ENCODE data around the gene DHRS3.

DHRS3 gene

GRCh38 chr1:12537294-12537693 lies 80.7 kb downstream of the DHRS3 start:
- H3K9me3 ChIP-seq (ENCODE audit: control insufficient read depth in 2 of 2, low read length in 2 of 2) = peaks cover 0 to 2% of the 10 kb centered on the region in 2 donors
- no peak overlapping the region for H3K9ac ChIP-seq (ENCODE audit: low read length in 2 of 2)
- no peaks in the 10 kb centered on the region for H3K27me3 ChIP-seq (ENCODE audit: control insufficient read depth in 1 of 2, insufficient read depth in 2 of 2, low read length in 2 of 2)
- H3K27ac ChIP-seq (ENCODE audit: low read length) = no peak overlapping the region
- no peaks in the 10 kb centered on the region for H3K36me3 ChIP-seq (ENCODE audit: control insufficient read depth in 2 of 2, insufficient read depth in 2 of 2, low read length in 2 of 2)
- H3K4me3 ChIP-seq (ENCODE audit: low read length in 2 of 2) = no peak overlapping the region
- H3K4me1 ChIP-seq (ENCODE audit: control insufficient read depth, insufficient read depth, low read length) = peaks cover 23% of the 10 kb centered on the region

- Histone ChIP-seq H3K4me1 (ENCODE audit: control insufficient read depth, insufficient read depth, low read length) (peaks cover 18% of the 10 kb centered on the region), H3K27me3 (ENCODE audit: control insufficient read depth in 1 of 2, insufficient read depth in 2 of 2, low read length in 2 of 2) (no peaks in the 10 kb centered on the region), H3K9me3 (ENCODE audit: control insufficient read depth in 2 of 2, low read length in 2 of 2) (peaks cover 0 to 2% of the 10 kb centered on the region in 2 donors), H3K9ac (ENCODE audit: low read length in 2 of 2) (no peak overlapping the region), H3K27ac (ENCODE audit: low read length) (no peak overlapping the region), H3K4me3 (ENCODE audit: low read length in 2 of 2) (no peak overlapping the region), H3K36me3 (ENCODE audit: control insufficient read depth in 2 of 2, insufficient read depth in 2 of 2, low read length in 2 of 2) (no peaks in the 10 kb centered on the region)
These were observed 81.9 kb downstream of the DHRS3 start for GRCh38 chr1:12536023-12536639.

- Histone ChIP-seq H3K4me1 (ENCODE audit: control insufficient read depth, insufficient read depth, low read length) (peaks cover 7% of the 10 kb centered on the region), H3K9ac (ENCODE audit: low read length in 2 of 2) (no peak overlapping the region), H3K36me3 (ENCODE audit: control insufficient read depth in 2 of 2, insufficient read depth in 2 of 2, low read length in 2 of 2) (no peaks in the 10 kb centered on the region), H3K4me3 (ENCODE audit: low read length in 2 of 2) (no peak overlapping the region), H3K27me3 (ENCODE audit: control insufficient read depth in 1 of 2, insufficient read depth in 2 of 2, low read length in 2 of 2) (no peaks in the 10 kb centered on the region), H3K9me3 (ENCODE audit: control insufficient read depth in 2 of 2, low read length in 2 of 2) (peaks cover 0 to 2% of the 10 kb centered on the region in 2 donors), H3K27ac (ENCODE audit: low read length) (no peak overlapping the region)
These were observed 85.3 kb downstream of the DHRS3 start for GRCh38 chr1:12532405-12533315.

- Histone ChIP-seq H3K4me3 (ENCODE audit: low read length in 2 of 2) (no peak overlapping the region), H3K27ac (ENCODE audit: low read length) (no peak overlapping the region), H3K36me3 (ENCODE audit: control insufficient read depth in 2 of 2, insufficient read depth in 2 of 2, low read length in 2 of 2) (no peaks in the 10 kb centered on the region), H3K9ac (ENCODE audit: low read length in 2 of 2) (no peak overlapping the region), H3K4me1 (ENCODE audit: control insufficient read depth, insufficient read depth, low read length) (peaks cover 7% of the 10 kb centered on the region), H3K9me3 (ENCODE audit: control insufficient read depth in 2 of 2, low read length in 2 of 2) (no peaks in the 10 kb centered on the region), H3K27me3 (ENCODE audit: control insufficient read depth in 1 of 2, insufficient read depth in 2 of 2, low read length in 2 of 2) (no peaks in the 10 kb centered on the region)
These were observed 86.9 kb downstream of the DHRS3 start for GRCh38 chr1:12531179-12531499.

GRCh38 chr1:12530462-12531178 lies 87.4 kb downstream of the DHRS3 start:
- Histone ChIP-seq H3K27me3 (ENCODE audit: control insufficient read depth in 1 of 2, insufficient read depth in 2 of 2, low read length in 2 of 2) (no peaks in the 10 kb centered on the region), H3K27ac (ENCODE audit: low read length) (no peak overlapping the region), H3K4me1 (ENCODE audit: control insufficient read depth, insufficient read depth, low read length) (peaks cover 7% of the 10 kb centered on the region), H3K9me3 (ENCODE audit: control insufficient read depth in 2 of 2, low read length in 2 of 2) (no peaks in the 10 kb centered on the region), H3K9ac (ENCODE audit: low read length in 2 of 2) (no peak overlapping the region), H3K36me3 (ENCODE audit: control insufficient read depth in 2 of 2, insufficient read depth in 2 of 2, low read length in 2 of 2) (no peaks in the 10 kb centered on the region), H3K4me3 (ENCODE audit: low read length in 2 of 2) (no peak overlapping the region)

- Histone ChIP-seq H3K9ac (ENCODE audit: low read length in 2 of 2) (no peak overlapping the region), H3K9me3 (ENCODE audit: control insufficient read depth in 2 of 2, low read length in 2 of 2) (no peaks in the 10 kb centered on the region), H3K4me3 (ENCODE audit: low read length in 2 of 2) (no peak overlapping the region), H3K4me1 (ENCODE audit: control insufficient read depth, insufficient read depth, low read length) (peaks cover 7% of the 10 kb centered on the region), H3K36me3 (ENCODE audit: control insufficient read depth in 2 of 2, insufficient read depth in 2 of 2, low read length in 2 of 2) (no peaks in the 10 kb centered on the region), H3K27ac (ENCODE audit: low read length) (no peak overlapping the region), H3K27me3 (ENCODE audit: control insufficient read depth in 1 of 2, insufficient read depth in 2 of 2, low read length in 2 of 2) (no peaks in the 10 kb centered on the region)
These were observed 88.3 kb downstream of the DHRS3 start for GRCh38 chr1:12529640-12530174.

GRCh38 chr1:12528021-12528852 lies 89.8 kb downstream of the DHRS3 start:
- no peak overlapping the region for H3K4me3 ChIP-seq (ENCODE audit: low read length in 2 of 2)
- no peaks in the 10 kb centered on the region for H3K9me3 ChIP-seq (ENCODE audit: control insufficient read depth in 2 of 2, low read length in 2 of 2)
- H3K9ac ChIP-seq (ENCODE audit: low read length in 2 of 2) = no peak overlapping the region
- no peaks in the 10 kb centered on the region for H3K36me3 ChIP-seq (ENCODE audit: control insufficient read depth in 2 of 2, insufficient read depth in 2 of 2, low read length in 2 of 2)
- peaks cover 7% of the 10 kb centered on the region for H3K4me1 ChIP-seq (ENCODE audit: control insufficient read depth, insufficient read depth, low read length)
- H3K27me3 ChIP-seq (ENCODE audit: control insufficient read depth in 1 of 2, insufficient read depth in 2 of 2, low read length in 2 of 2) = no peaks in the 10 kb centered on the region
- H3K27ac ChIP-seq (ENCODE audit: low read length) = no peak overlapping the region

GRCh38 chr1:12527564-12527963 lies 90.4 kb downstream of the DHRS3 start:
- Histone ChIP-seq H3K27ac (ENCODE audit: low read length) (no peak overlapping the region), H3K9ac (ENCODE audit: low read length in 2 of 2) (no peak overlapping the region)

GRCh38 chr1:12525311-12526181 lies 92.5 kb downstream of the DHRS3 start:
- no peak overlapping the region for H3K9ac ChIP-seq (ENCODE audit: low read length in 2 of 2)
- no peak overlapping the region for H3K27ac ChIP-seq (ENCODE audit: low read length)
- H3K4me1 ChIP-seq (ENCODE audit: control insufficient read depth, insufficient read depth, low read length) = peaks cover 7% of the 10 kb centered on the region
- H3K9me3 ChIP-seq (ENCODE audit: control insufficient read depth in 2 of 2, low read length in 2 of 2) = no peaks in the 10 kb centered on the region
- H3K36me3 ChIP-seq (ENCODE audit: control insufficient read depth in 2 of 2, insufficient read depth in 2 of 2, low read length in 2 of 2) = no peaks in the 10 kb centered on the region
- no peaks in the 10 kb centered on the region for H3K27me3 ChIP-seq (ENCODE audit: control insufficient read depth in 1 of 2, insufficient read depth in 2 of 2, low read length in 2 of 2)
- no peak overlapping the region for H3K4me3 ChIP-seq (ENCODE audit: low read length in 2 of 2)

More at GRCh38 chr1:12527564-12527963, 90.4 kb downstream of the DHRS3 start:
- Histone ChIP-seq H3K4me1 (ENCODE audit: control insufficient read depth, insufficient read depth, low read length) (peaks cover 7% of the 10 kb centered on the region), H3K27me3 (ENCODE audit: control insufficient read depth in 1 of 2, insufficient read depth in 2 of 2, low read length in 2 of 2) (no peaks in the 10 kb centered on the region), H3K9me3 (ENCODE audit: control insufficient read depth in 2 of 2, low read length in 2 of 2) (no peaks in the 10 kb centered on the region), H3K36me3 (ENCODE audit: control insufficient read depth in 2 of 2, insufficient read depth in 2 of 2, low read length in 2 of 2) (no peaks in the 10 kb centered on the region), H3K4me3 (ENCODE audit: low read length in 2 of 2) (no peak overlapping the region)
